Thoracic aorta (tissue), 2 donors: ENCODE results near the gene FBLN2. TPM values are rescaled to one million over a fixed set of nuclear protein-coding genes. Genes with fewer than 3 reads are reported as not detected.

Experiments
- ATAC-seq: fragments of 150-250 bp; one replicate; pipeline ENCODE4 v1.8.0; 2017; ENCODE audit warnings: low read depth; ENCODE audit not compliant: insufficient number of reproducible peaks, low FRiP score
- DNase-seq: peaks from one replicate; pipeline ENCODE4 v3.0.0-alpha.2; 2020; ENCODE audit warnings: low spot score
- H3K27ac ChIP-seq, 2 donors: fragments of 200-600 bp; sonication (generic); 1 replicate in 1 of 2; 2 replicates in 1 of 2; pipeline ENCODE4 v1.5.1; 2016; ENCODE audit warnings: mild to moderate bottlenecking in 2 of 2, moderate library complexity in 2 of 2
- H3K27me3 ChIP-seq: fragments of 200-600 bp; sonication (generic); replicated peaks from 2 replicates; pipeline ENCODE4 v1.6.0; 2016; ENCODE audit warnings: mild to moderate bottlenecking; ENCODE audit not compliant: insufficient read depth
- H3K36me3 ChIP-seq: fragments of 200-600 bp; sonication (generic); one replicate; pipeline ENCODE4 v1.5.1; 2016
- H3K4me1 ChIP-seq, 2 donors: fragments of 200-600 bp; sonication (generic); 1 replicate in 1 of 2; 2 replicates in 1 of 2; pipeline versions ENCODE4 v1.5.1 to v1.6.0; 2016; ENCODE audit warnings: low read depth in 2 of 2, mild to moderate bottlenecking in 1 of 2; ENCODE audit not compliant: control insufficient read depth in 1 of 2
- H3K4me3 ChIP-seq: fragments of 200-600 bp; sonication (generic); 2 replicates; pipeline ENCODE4 v1.5.1; 2016; ENCODE audit warnings: mild to moderate bottlenecking
- H3K9me3 ChIP-seq: fragments of 200-600 bp; sonication (generic); 2 replicates; pipeline ENCODE4 v1.5.1; 2016
- total RNA-seq, 2 donors: library from RNA; depleted of rRNA; stranded (reverse); fragments of >200 nt; gene quantifications; one replicate each; pipeline versions ENCODE4 v1.1.0 to v1.2.3, GENCODE V29; 2016
- TF ChIP-seq, protein P1 (sequence below): fragments of 200-600 bp; sonication (generic); IDR thresholded peaks from one replicate; pipeline ENCODE4 v1.5.1; 2019; ENCODE audit warnings: antibody characterized with exemption

Gene FBLN2
- total RNA-seq, 2 donors from 2014 or later = 233 to 328 TPM

- TF ChIP-seq, protein P1, sequence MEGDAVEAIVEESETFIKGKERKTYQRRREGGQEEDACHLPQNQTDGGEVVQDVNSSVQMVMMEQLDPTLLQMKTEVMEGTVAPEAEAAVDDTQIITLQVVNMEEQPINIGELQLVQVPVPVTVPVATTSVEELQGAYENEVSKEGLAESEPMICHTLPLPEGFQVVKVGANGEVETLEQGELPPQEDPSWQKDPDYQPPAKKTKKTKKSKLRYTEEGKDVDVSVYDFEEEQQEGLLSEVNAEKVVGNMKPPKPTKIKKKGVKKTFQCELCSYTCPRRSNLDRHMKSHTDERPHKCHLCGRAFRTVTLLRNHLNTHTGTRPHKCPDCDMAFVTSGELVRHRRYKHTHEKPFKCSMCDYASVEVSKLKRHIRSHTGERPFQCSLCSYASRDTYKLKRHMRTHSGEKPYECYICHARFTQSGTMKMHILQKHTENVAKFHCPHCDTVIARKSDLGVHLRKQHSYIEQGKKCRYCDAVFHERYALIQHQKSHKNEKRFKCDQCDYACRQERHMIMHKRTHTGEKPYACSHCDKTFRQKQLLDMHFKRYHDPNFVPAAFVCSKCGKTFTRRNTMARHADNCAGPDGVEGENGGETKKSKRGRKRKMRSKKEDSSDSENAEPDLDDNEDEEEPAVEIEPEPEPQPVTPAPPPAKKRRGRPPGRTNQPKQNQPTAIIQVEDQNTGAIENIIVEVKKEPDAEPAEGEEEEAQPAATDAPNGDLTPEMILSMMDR = no peak
- DNase-seq (no peak), ATAC-seq (no peak)
- Histone ChIP-seq H3K4me1 (no peaks in the 10 kb centered on the region), H3K36me3 (no peaks in the 10 kb centered on the region), H3K27me3 (no peaks in the 10 kb centered on the region), H3K9me3 (no peaks in the 10 kb centered on the region), H3K27ac (no peak overlapping the region), H3K4me3 (no peak overlapping the region)
These were observed 64.6 kb downstream of the FBLN2 start for GRCh38 chr3:13613343-13614190.

GRCh38 chr3:13614607-13615006 is 65.7 kb downstream of the FBLN2 start:
- no peaks in the 10 kb centered on the region for H3K9me3 ChIP-seq
- H3K36me3 ChIP-seq = no peaks in the 10 kb centered on the region
- no peak for DNase-seq
- no peak overlapping the region for H3K4me3 ChIP-seq
- no peaks in the 10 kb centered on the region for H3K4me1 ChIP-seq
- no peak for ATAC-seq
- no peak overlapping the region for H3K27ac ChIP-seq
- H3K27me3 ChIP-seq = no peaks in the 10 kb centered on the region
- TF ChIP-seq, protein P1 = no peak

- Histone ChIP-seq H3K4me1 (no peaks in the 10 kb centered on the region), H3K27me3 (no peaks in the 10 kb centered on the region), H3K4me3 (no peak overlapping the region), H3K9me3 (no peaks in the 10 kb centered on the region), H3K27ac (no peak overlapping the region), H3K36me3 (no peaks in the 10 kb centered on the region)
- DNase-seq (no peak), ATAC-seq (no peak)
- TF ChIP-seq, protein P1 = no peak
These were observed 66.1 kb downstream of the FBLN2 start for GRCh38 chr3:13615019-13615528.

DNA sequence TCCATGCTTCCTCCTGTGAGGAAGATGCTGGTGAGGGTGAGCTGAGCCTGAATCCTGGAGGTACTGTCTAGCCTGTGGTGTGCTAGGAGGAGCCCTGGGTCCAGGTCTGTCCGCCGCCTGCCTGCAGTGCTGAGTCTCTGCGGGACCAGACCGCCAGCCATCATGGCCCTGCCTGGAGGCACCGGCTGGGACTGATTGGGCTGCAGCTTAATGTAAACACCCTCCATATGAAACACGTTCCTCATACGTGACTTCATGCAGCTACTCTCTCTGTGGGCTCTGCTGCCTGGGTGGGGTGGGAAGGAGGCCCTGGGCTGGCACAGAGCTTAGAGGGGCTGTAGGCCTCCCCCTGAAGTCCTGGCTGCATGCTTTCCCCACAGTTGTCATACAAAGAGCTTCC is 67.4 kb downstream of the FBLN2 start:
- Histone ChIP-seq H3K9me3 (no peaks in the 10 kb centered on the region), H3K4me1 (no peaks in the 10 kb centered on the region), H3K4me3 (no peak overlapping the region), H3K27me3 (no peaks in the 10 kb centered on the region), H3K27ac (no peak overlapping the region), H3K36me3 (no peaks in the 10 kb centered on the region)
- ATAC-seq (no peak), DNase-seq (no peak)
- TF ChIP-seq, protein P1 = no peak

GRCh38 chr3:13617097-13617738 is 68.3 kb downstream of the FBLN2 start:
- TF ChIP-seq, protein P1 = no peak
- H3K27ac ChIP-seq = no peak overlapping the region
- no peak for DNase-seq
- ATAC-seq = no peak
- no peaks in the 10 kb centered on the region for H3K27me3 ChIP-seq
- H3K36me3 ChIP-seq = no peaks in the 10 kb centered on the region
- H3K9me3 ChIP-seq = no peaks in the 10 kb centered on the region
- H3K4me1 ChIP-seq = no peaks in the 10 kb centered on the region
- no peak overlapping the region for H3K4me3 ChIP-seq
